Subcutaneous abdominal adipose tissue (tissue), 5 donors: ENCODE data around the gene MRPL36.

Source experiments
- H3K27ac ChIP-seq: one replicate; pipeline ENCODE4 v1.7.0; 2013; ENCODE audit warnings: low read depth, mild to moderate bottlenecking, inconsistent platforms, low read length, moderate library complexity
- H3K27me3 ChIP-seq, 5 donors: one replicate each; pipeline ENCODE4 v1.7.0; 2013; ENCODE audit warnings: low read length in 5 of 5, inconsistent platforms in 1 of 5; ENCODE audit not compliant: control insufficient read depth in 5 of 5, insufficient read depth in 4 of 5
- H3K36me3 ChIP-seq, 5 donors: one replicate each; pipeline ENCODE4 v1.7.0; 2013; ENCODE audit warnings: low read length in 5 of 5; ENCODE audit not compliant: control insufficient read depth in 5 of 5, insufficient read depth in 5 of 5
- H3K4me1 ChIP-seq, 5 donors: one replicate each; pipeline ENCODE4 v1.7.0; 2013; ENCODE audit warnings: low read length in 5 of 5, mild to moderate bottlenecking in 3 of 5, moderate library complexity in 1 of 5; ENCODE audit not compliant: control insufficient read depth in 5 of 5, insufficient read depth in 5 of 5
- H3K4me3 ChIP-seq, 5 donors: one replicate each; pipeline ENCODE4 v1.7.0; 2013; ENCODE audit warnings: low read length in 5 of 5, low read depth in 1 of 5
- H3K9ac ChIP-seq, 5 donors: one replicate each; pipeline ENCODE4 v1.7.0; 2013; ENCODE audit warnings: low read length in 5 of 5, mild to moderate bottlenecking in 4 of 5, moderate library complexity in 3 of 5
- H3K9me3 ChIP-seq, 5 donors: one replicate each; pipeline ENCODE4 v1.7.0; 2013; ENCODE audit warnings: low read length in 5 of 5; ENCODE audit not compliant: control insufficient read depth in 5 of 5
- donor health status: healthy.
- donor health status: healthy.
- donor health status: healthy.
- donor health status: healthy.
- donor health status: healthy.

Gene MRPL36

DNA sequence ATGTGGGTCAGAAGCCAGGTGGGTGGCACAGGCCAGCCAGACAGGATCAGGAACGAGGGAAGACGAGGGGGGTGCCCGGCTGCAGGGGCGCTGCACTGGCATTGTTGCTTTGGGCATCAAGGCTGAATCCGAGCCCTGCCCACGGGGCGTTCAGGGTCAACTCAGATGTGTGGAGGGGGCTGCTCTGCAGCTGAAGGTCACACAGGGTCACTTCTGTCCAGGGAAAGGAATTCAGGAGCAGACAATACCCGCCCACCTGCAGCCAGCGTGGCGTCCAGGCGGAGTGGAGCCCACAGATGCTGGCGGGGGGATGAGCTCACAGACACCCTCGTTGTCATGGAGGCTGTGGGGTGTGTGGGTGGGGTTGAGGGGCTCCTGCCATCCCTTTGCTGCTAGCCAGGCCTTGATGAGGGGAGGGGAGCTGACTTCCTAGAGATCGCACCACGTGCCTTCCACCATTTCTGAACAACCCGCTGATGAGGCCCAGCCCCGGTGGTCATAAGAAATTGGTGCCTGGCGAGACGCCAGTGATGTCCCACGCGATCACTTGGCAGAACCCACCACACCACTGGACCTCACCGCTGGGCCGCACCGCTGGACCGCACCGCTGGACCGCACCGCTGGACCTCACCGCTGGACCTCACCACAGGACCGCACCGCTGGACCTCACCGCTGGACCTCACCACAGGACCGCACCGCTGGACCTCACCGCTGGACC, 31.2 kb downstream of the MRPL36 start:
- H3K27me3 ChIP-seq = peaks cover 4 to 31% (median 20%) of the 10 kb centered on the region in 5 donors
- H3K4me1 ChIP-seq = no peaks in the 10 kb centered on the region

GRCh38 chr5:1767524-1768282, 31.9 kb downstream of the MRPL36 start:
- Histone ChIP-seq H3K36me3 (no peaks in the 10 kb centered on the region), H3K9me3 (no peaks in the 10 kb centered on the region), H3K4me3 (no peak overlapping the region), H3K27ac (no peak overlapping the region), H3K9ac (no peak overlapping the region), H3K4me1 (no peaks in the 10 kb centered on the region), H3K27me3 (peaks cover 4 to 31% (median 20%) of the 10 kb centered on the region in 5 donors)

More for the DNA sequence above, 31.2 kb downstream of the MRPL36 start:
- Histone ChIP-seq H3K9me3 (no peaks in the 10 kb centered on the region), H3K4me3 (no peak overlapping the region), H3K27ac (no peak overlapping the region), H3K9ac (no peak overlapping the region), H3K36me3 (no peaks in the 10 kb centered on the region)

DNA sequence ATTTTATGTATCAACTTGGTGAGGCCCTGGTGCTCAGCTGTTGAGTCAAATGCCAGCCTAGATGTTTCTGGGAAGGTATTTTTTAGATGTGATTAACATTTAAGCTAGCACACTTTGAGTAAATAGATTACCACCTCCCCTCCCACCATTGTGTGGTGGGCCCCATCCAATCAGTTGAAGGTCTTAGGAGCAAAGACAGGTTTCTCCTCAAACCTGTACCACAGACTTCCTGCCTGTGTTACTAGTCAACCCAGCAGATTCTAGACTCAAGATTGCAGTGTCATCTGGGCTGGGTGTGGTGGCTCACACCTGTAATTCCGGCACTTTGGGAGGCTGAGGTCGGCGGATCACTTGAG, 33.8 kb downstream of the MRPL36 start:
- Histone ChIP-seq H3K27ac (no peak overlapping the region), H3K36me3 (no peaks in the 10 kb centered on the region), H3K9me3 (no peaks in the 10 kb centered on the region), H3K9ac (no peak overlapping the region), H3K4me1 (no peaks in the 10 kb centered on the region), H3K27me3 (peaks cover 4 to 29% (median 24%) of the 10 kb centered on the region in 5 donors), H3K4me3 (no peak overlapping the region)

DNA sequence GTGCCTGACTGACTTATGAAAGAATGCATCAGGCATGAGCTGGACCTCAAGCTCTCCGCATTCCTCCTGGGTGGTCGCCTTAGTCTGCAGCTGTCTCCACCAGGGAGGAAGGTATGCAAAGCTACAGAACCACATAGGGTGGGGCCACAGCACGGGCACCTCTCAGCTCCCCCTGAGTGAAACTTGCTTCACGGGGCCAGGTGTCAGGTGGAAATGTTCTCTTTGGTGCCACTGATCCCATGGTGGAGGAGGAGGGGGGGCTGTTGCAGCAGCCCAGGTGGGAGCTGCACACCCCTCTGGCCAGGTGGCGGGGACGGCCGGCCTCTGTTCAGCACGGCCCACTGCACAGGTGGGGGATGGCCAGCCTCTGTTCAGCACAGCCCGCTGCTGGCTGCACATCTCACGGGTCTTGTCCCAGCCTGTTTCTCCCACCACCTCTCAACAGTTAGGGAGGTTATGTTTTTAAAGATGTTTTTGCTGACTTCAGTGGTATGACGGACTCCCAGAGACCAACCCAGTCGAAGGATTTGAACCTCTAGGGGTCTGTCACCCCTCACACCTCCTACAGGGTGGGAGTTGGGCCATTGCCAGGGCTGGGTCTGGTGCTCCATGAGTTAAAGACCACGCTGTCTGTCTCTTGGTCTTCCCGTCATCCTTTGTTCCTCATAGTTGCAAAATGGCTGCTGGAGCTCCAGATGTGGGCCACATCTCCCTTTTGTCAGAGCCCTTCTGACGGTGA, 34.3 kb downstream of the MRPL36 start:
- Histone ChIP-seq H3K9ac (no peak overlapping the region), H3K4me1 (no peaks in the 10 kb centered on the region), H3K9me3 (no peaks in the 10 kb centered on the region), H3K4me3 (no peak overlapping the region), H3K36me3 (no peaks in the 10 kb centered on the region), H3K27me3 (peaks cover 4 to 29% (median 24%) of the 10 kb centered on the region in 5 donors), H3K27ac (no peak overlapping the region)

DNA sequence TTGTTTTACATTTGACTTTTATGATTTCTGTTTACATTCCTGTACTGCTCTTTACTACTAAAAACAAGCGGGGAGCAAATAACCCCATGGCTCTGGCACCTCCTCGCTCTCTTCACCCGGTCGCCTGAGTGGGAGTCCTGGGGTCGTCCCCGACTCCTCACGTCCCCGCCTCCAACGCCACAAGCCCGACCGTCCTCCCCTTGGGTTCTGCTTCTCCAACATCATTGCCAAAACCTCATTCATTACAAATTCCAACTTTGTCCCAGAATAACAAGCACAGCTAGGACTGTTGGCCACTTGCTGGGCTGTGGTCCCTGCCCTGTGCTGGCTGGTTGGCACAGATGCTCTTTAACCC, 35.1 kb downstream of the MRPL36 start:
- Histone ChIP-seq H3K27me3 (peaks cover 4 to 29% (median 24%) of the 10 kb centered on the region in 5 donors), H3K4me1 (no peaks in the 10 kb centered on the region), H3K36me3 (no peaks in the 10 kb centered on the region), H3K9ac (no peak overlapping the region), H3K9me3 (no peaks in the 10 kb centered on the region), H3K27ac (no peak overlapping the region), H3K4me3 (no peak overlapping the region)

DNA sequence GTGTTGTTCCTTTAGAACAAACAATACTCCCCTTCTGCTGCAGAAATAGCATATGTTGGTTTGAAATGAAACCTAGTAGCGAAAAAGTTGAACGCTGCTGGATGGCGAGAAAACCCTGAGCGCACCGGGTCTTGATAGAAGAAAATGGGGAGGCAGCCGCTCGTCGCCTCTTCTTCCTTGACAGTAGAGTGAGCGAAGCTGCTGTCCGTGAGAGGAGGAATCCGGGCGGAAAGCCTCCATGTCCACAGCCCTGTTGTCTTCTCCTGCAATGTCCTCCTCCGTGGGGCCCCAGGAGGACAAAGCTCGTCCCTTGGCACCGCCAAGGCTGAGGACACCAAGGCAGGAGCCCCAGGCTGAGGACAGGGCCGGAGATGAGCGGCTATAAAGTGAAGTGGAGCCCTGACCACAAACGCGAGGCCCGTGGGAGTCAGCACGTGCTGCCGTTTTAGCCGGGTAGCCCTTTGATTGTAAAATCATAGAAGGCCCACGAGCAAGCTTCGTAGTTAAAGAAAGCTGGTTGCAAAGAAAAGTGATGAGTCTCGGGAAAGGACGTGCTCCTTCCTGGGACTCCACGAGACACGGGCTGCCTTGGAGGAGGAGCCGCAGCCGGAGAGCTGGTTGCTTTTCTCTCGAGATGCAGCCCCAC, 35.6 kb downstream of the MRPL36 start:
- Histone ChIP-seq H3K4me3 (peak overlapping the region in 1 of 5 donors; percentile 4), H3K27ac (no peak overlapping the region), H3K36me3 (no peaks in the 10 kb centered on the region), H3K27me3 (peaks cover 0 to 29% (median 24%) of the 10 kb centered on the region in 5 donors), H3K9ac (no peak overlapping the region), H3K9me3 (no peaks in the 10 kb centered on the region), H3K4me1 (no peaks in the 10 kb centered on the region)

GRCh38 chr5:1763548-1763911, 36.1 kb downstream of the MRPL36 start:
- H3K4me3 ChIP-seq = peak overlapping the region in 1 of 5 donors; percentile 4
- peaks cover 0 to under 1% (median 0%) of the 10 kb centered on the region in 5 donors for H3K9me3 ChIP-seq
- no peak overlapping the region for H3K9ac ChIP-seq
- H3K27ac ChIP-seq = no peak overlapping the region
- no peaks in the 10 kb centered on the region for H3K36me3 ChIP-seq
- H3K27me3 ChIP-seq = peaks cover 0 to 29% (median 24%) of the 10 kb centered on the region in 5 donors
- no peaks in the 10 kb centered on the region for H3K4me1 ChIP-seq

DNA sequence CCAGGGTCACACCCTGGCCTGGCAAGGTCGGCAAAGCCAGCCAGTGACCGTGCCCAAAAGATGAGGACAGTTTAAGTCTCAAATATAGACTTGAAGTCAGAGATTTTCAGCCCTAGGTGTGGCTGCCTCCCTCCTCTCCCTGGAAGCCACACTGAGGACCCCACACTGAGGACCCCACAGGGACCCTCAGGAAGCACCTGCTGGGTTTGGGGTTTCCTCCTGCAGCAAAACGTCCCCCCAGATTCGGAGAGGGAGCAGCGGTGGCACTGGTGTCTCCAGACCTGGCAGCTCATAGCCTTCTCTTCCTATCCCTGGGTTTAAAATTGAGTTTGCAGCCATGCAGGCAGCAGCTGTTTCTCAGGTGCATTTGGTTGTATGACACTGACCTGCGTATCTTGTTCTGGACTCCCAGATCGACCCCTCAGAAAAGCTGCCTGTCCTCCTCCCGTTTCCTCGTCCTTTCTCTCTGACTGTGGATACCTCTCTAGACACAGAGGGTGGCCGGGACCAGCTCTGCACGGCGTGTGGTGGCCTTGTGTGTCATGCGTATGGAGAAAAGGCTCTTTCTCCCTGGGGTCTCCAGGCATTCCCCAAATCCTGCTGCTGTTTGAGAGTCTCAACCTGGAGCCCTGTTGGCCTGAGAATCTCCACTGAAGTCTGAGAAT, 36.6 kb downstream of the MRPL36 start:
- Histone ChIP-seq H3K36me3 (no peaks in the 10 kb centered on the region), H3K27ac (no peak overlapping the region), H3K4me1 (no peaks in the 10 kb centered on the region), H3K9ac (no peak overlapping the region), H3K4me3 (no peak overlapping the region), H3K27me3 (peaks cover 0 to 29% (median 24%) of the 10 kb centered on the region in 5 donors), H3K9me3 (peaks cover 0 to 2% (median 0%) of the 10 kb centered on the region in 5 donors)

DNA sequence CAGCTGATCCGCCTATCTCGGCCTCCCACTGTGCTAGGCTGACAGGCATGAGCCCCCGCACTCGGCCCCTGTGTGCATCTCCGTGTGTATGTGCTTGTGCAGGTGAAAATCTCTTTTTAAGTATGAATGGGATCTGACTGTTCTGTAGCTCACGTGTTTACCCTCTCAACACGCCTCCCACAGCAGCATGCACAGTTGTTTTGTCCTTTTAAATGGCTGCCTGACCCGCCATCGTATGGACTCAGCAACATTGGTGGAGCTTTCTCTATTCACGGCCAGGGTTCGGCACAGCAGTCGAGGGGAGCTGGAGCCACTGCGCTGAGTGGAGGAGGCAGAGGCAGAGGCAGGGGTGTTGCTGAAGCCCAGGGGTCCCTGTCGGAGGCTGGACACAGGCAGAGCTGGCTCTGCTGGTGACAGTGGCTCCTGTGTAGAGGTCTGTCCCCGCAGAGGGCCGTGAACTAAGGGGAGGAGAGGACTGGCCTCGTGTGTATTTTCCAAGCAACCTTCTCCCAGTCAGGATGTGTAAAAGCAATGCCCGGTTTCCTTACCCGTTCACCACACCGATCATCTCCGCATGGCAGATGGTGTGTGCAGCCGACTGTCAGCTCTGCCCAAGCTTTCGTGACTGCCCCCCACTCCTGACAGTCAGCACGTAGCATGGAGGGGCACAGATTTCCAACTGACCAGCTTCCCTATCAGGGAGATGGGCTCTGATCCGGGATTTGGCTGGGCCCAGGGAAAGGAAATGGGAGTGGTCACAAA, 37.3 kb downstream of the MRPL36 start:
- Histone ChIP-seq H3K4me1 (no peaks in the 10 kb centered on the region), H3K9me3 (peaks cover 0 to 2% (median 0%) of the 10 kb centered on the region in 5 donors), H3K4me3 (no peak overlapping the region), H3K36me3 (no peaks in the 10 kb centered on the region), H3K9ac (no peak overlapping the region), H3K27ac (no peak overlapping the region), H3K27me3 (peaks cover 0 to 32% (median 26%) of the 10 kb centered on the region in 5 donors)
